Activated CD4-positive, alpha-beta T cell treated with anti-CD3 and anti-CD28 coated beads, Interleukin-2, Interleukin-6, amounts not matched to agents 100 ng/mL and 50 ng/mL, durations not matched to agents 16 hours and 8 hours (primary cell): Measurements from ENCODE around the gene ZNF335.
"Not testable (repeated sequence)": the region's sequence is repeated elsewhere in the genome, so short reads cannot be mapped to it uniquely, and the experiment has no call there.

ENCODE experiments used
- DNase-seq: peaks from one replicate; pipeline ENCODE4 v3.0.0-alpha.2; 2020

ZNF335 gene

GRCh38 chr20:46002008-46002407 lies 30.0 kb upstream of the ZNF335 start:
- DNase-seq = no peak

GRCh38 chr20:46001498-46001897 lies 29.5 kb upstream of the ZNF335 start:
- DNase-seq = no peak

- DNase-seq = no peak
Measured at GRCh38 chr20:46000262-46000996, 28.4 kb upstream of the ZNF335 start.

GRCh38 chr20:45999557-46000261 lies 27.7 kb upstream of the ZNF335 start:
- DNase-seq = no peak

- DNase-seq = peak; percentile 43
Measured at GRCh38 chr20:45998761-45999160, 26.8 kb upstream of the ZNF335 start.

GRCh38 chr20:45998337-45998736 lies 26.3 kb upstream of the ZNF335 start:
- DNase-seq = no peak

- DNase-seq = no peak
Measured at GRCh38 chr20:45997187-45997586, 25.2 kb upstream of the ZNF335 start.

- not testable (repeated sequence) for DNase-seq
Measured at GRCh38 chr20:45995495-45996097, 23.6 kb upstream of the ZNF335 start.

- no peak for DNase-seq
Measured at GRCh38 chr20:45994761-45995493, 22.9 kb upstream of the ZNF335 start.

GRCh38 chr20:45993197-45993951 lies 21.4 kb upstream of the ZNF335 start:
- no peak for DNase-seq

GRCh38 chr20:45991616-45992015 lies 19.6 kb upstream of the ZNF335 start:
- no peak for DNase-seq

- DNase-seq = not testable (repeated sequence)
Measured at GRCh38 chr20:45988830-45989229, 16.8 kb upstream of the ZNF335 start.

- DNase-seq = peak; percentile 84
Measured at GRCh38 chr20:45987108-45987780, 15.2 kb upstream of the ZNF335 start.

- DNase-seq = no peak
Measured at GRCh38 chr20:45985573-45985972, 13.6 kb upstream of the ZNF335 start.

GRCh38 chr20:45983279-45983743 lies 11.3 kb upstream of the ZNF335 start:
- no peak for DNase-seq

- no peak for DNase-seq
Measured at GRCh38 chr20:45981261-45981660, 9.3 kb upstream of the ZNF335 start.

GRCh38 chr20:45976086-45976485 lies 4.1 kb upstream of the ZNF335 start:
- no peak for DNase-seq

- no peak for DNase-seq
Measured at GRCh38 chr20:45975686-45976085, 3.7 kb upstream of the ZNF335 start.

- no peak for DNase-seq
Measured at GRCh38 chr20:45974896-45975565, 3.0 kb upstream of the ZNF335 start.

- peak; percentile 96 for DNase-seq
Measured at GRCh38 chr20:45972500-45973183, 639 bp upstream of the ZNF335 start.

- peak; percentile 72 for DNase-seq
Measured at GRCh38 chr20:45971425-45971674, 653 bp downstream of the ZNF335 start.
